Panc1 (cell line): ENCODE measurements around the gene MATCAP1.

Source experiments
- CTCF ChIP-seq: fragments of 450-650 bp; IDR thresholded peaks from 2 replicates; pipeline ENCODE4 v1.5.1; 2017; ENCODE audit warnings: mild to moderate bottlenecking
- SIN3A ChIP-seq: IDR thresholded peaks from 2 replicates; pipeline ENCODE4 v1.6.1; 2012; ENCODE audit warnings: low read depth, mild to moderate bottlenecking, low read length, moderate library complexity, borderline replicate concordance; ENCODE audit not compliant: insufficient read depth

DNA sequence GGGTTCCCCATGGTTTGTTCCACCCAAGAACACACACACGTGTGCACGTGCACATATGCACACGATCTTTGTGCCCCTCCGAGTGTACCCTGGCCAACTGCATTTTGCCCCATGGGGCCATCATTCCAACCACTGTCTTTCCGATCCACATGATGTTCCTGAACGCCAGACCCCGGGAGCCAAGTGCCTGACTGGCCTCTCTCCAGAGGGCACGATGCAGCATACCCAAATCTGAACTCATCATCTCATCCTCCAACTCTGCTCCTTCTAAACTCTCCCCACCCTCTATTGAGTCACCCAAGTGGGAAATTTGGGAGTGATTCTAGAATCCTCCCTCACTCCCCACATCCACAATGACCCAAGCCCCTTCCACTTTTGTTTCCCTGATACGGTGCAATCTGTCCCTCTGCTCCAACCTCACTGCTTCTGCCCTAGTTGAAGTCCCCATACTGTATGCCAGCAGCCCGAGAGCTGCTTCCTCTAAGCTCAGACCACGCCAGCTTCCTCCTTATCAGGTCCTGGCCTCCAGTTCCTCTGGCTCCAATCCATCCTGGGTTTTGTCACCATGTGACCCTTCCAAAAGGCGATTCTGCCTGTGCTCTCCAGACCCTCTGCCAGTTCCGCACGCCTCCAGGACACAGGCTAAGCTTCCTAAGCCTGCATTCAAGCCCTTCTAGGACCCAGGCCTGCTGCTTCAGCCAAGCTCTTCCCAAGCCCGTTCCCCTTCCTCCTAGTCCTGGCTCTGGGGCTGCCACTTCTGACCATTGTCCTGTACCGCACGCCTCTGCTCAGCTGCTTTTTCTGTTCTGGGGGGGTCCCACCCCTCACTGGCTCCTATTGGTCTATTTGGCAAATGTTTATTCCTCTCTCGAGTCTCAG lies 33.1 kb upstream of the MATCAP1 start:
- TF ChIP-seq CTCF (no peak), SIN3A (no peak)
